Measurements from ENCODE around the gene IARS2.
"Not testable (repeated sequence)": the region's sequence is repeated elsewhere in the genome, so short reads cannot be mapped to it uniquely, and the experiment has no call there.

Gene IARS2

GRCh38 chr1:220159041-220159440 lies 65.1 kb downstream of the IARS2 start:
- TF ChIP-seq, protein P1, sequence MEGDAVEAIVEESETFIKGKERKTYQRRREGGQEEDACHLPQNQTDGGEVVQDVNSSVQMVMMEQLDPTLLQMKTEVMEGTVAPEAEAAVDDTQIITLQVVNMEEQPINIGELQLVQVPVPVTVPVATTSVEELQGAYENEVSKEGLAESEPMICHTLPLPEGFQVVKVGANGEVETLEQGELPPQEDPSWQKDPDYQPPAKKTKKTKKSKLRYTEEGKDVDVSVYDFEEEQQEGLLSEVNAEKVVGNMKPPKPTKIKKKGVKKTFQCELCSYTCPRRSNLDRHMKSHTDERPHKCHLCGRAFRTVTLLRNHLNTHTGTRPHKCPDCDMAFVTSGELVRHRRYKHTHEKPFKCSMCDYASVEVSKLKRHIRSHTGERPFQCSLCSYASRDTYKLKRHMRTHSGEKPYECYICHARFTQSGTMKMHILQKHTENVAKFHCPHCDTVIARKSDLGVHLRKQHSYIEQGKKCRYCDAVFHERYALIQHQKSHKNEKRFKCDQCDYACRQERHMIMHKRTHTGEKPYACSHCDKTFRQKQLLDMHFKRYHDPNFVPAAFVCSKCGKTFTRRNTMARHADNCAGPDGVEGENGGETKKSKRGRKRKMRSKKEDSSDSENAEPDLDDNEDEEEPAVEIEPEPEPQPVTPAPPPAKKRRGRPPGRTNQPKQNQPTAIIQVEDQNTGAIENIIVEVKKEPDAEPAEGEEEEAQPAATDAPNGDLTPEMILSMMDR (conservative IDR thresholded peaks at IDR 0.05): no peak
- no peak for TF ChIP-seq ZFX (IDR thresholded peaks at IDR 0.05)
- no peak overlapping the region for H3K27ac ChIP-seq

- TF ChIP-seq, protein P1 (conservative IDR thresholded peaks at IDR 0.05): no peak
- no peak for TF ChIP-seq ZFX (IDR thresholded peaks at IDR 0.05)
- no peak overlapping the region for H3K27ac ChIP-seq
These were observed 66.1 kb downstream of the IARS2 start for GRCh38 chr1:220160027-220160426.

- H3K27ac ChIP-seq: no peak overlapping the region
- TF ChIP-seq ZFX (IDR thresholded peaks at IDR 0.05): no peak
- TF ChIP-seq, protein P1 (conservative IDR thresholded peaks at IDR 0.05): no peak
These were observed 70.2 kb downstream of the IARS2 start for GRCh38 chr1:220164116-220164515.

- TF ChIP-seq, protein P1 (conservative IDR thresholded peaks at IDR 0.05): no peak
- TF ChIP-seq ZFX (IDR thresholded peaks at IDR 0.05): no peak
- no peak overlapping the region for H3K27ac ChIP-seq
These were observed 70.6 kb downstream of the IARS2 start for GRCh38 chr1:220164517-220164916.

DNA sequence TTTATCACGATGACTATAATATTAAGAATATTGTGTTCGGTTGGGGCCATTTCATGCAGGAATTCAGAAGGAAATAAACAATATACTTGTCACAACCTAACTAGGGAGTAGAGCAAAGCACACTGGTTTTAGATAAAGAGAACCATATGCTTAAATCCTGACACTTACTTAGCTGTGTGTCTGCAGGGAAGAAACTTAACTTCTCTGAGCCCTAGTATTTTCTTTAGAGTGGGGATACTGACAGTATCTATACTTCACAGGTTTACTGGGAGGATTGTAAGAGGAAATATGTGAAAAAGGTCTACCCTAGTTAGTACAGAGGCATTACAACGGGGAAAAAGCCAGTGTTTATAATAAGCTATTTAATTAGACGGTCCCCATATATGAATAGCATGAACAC lies 72.9 kb downstream of the IARS2 start:
- TF ChIP-seq, protein P1 (conservative IDR thresholded peaks at IDR 0.05): no peak
- TF ChIP-seq ZFX (IDR thresholded peaks at IDR 0.05): no peak
- no peak overlapping the region; the same call in 1 of the 2 replicates for H3K27ac ChIP-seq

DNA sequence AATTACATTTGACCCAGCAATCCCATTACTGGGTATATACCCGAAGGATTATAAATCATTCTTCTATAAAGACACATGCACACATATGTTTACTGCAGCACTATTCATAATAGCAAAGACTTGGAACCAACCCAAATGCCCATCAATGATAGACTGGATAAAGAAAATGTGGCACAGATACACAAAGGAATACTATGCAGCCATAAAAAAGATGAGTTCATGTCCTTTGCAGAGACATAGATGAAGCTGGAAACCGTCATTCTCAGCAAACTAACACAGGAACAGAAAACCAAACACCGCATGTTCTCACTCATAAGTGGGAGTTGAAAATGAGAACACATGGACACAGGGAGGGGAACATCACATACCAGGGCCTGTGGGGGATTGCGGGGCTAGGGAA lies 76.0 kb downstream of the IARS2 start:
- not testable (repeated sequence) for H3K27ac ChIP-seq

DNA sequence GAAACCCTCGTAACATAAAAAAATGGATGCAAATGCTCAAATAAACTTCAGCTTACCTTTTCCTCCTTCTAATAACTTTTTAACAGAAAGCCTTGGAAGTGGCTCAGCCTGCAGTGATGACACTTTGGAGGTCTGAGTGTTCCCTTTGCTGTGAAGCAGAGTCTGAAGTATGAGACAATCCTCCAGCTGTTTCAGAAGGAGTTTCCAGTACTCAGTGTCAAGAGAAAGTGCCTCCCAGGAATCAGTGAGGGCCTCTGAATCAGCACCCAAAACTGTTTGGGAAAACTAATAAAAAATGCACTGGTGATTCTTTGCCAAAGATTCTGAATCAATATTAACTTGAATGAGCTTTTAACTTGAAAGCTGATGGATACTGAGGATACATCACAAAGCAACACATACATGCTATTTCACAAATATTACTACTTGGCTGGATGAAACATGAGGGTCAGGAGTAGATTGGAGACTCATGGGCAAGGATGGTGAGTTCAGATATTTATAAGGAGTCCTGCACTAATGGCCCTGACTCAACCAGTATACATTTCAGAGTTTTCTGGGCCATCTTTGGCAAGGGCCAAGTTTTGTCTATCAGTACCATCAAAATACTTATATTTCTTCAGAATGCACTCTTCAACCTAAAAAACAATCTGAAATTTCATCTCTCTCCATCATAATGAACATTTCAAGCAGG lies 77.0 kb downstream of the IARS2 start:
- no peak for TF ChIP-seq ZFX (IDR thresholded peaks at IDR 0.05)
- TF ChIP-seq, protein P1 (conservative IDR thresholded peaks at IDR 0.05): no peak
- H3K27ac ChIP-seq: no peak overlapping the region

GRCh38 chr1:220176540-220176939 lies 82.6 kb downstream of the IARS2 start:
- no peak overlapping the region for H3K27ac ChIP-seq
- TF ChIP-seq ZFX (IDR thresholded peaks at IDR 0.05): no peak
- TF ChIP-seq, protein P1 (conservative IDR thresholded peaks at IDR 0.05): no peak

All from C4-2B (cell line).